Chondrocyte (in vitro differentiated cells): ENCODE data around the gene UBXN6. TPM values are rescaled to one million over a fixed set of nuclear protein-coding genes. Genes with fewer than 3 reads are reported as not detected.

Experiments used
- DNase-seq: peaks from one replicate; pipeline ENCODE4 v3.0.0; 2021; ENCODE audit warnings: mixed read lengths, low spot score
- H3K27ac Mint-ChIP-seq: one replicate; pipeline ENCODE4 v1.8.0; 2021; ENCODE audit warnings: mild to moderate bottlenecking, moderate library complexity, mixed read lengths; ENCODE audit not compliant: unreplicated experiment
- H3K27me3 Mint-ChIP-seq: 2 replicates; pipeline ENCODE4 v1.8.0; 2021; ENCODE audit warnings: low read depth, mixed read lengths
- H3K36me3 Mint-ChIP-seq: 2 replicates; pipeline ENCODE4 v1.8.0; 2021; ENCODE audit warnings: low read depth, mixed read lengths
- H3K4me1 Mint-ChIP-seq: 2 replicates; pipeline ENCODE4 v1.8.0; 2021; ENCODE audit warnings: low read depth, mild to moderate bottlenecking, mixed read lengths
- H3K4me3 Mint-ChIP-seq: one replicate; pipeline ENCODE4 v1.8.0; 2021; ENCODE audit warnings: mild to moderate bottlenecking, moderate library complexity, mixed read lengths; ENCODE audit not compliant: unreplicated experiment
- H3K9me3 Mint-ChIP-seq: 2 replicates; pipeline ENCODE4 v1.8.0; 2021; ENCODE audit warnings: low read depth, mixed read lengths
- CTCF ChIP-seq: fragments of 200-600 bp; sonication (generic); IDR thresholded peaks from 2 replicates; pipeline ENCODE4 v1.5.0; 2021; ENCODE audit warnings: antibody characterized with exemption, mild to moderate bottlenecking, moderate library complexity
- total RNA-seq: library from RNA; stranded (reverse); gene quantifications from 3 replicates; pipeline ENCODE4 v1.2.1, GENCODE V29; 2021

The UBXN6 gene
- total RNA-seq, 1 donor from 2014 or later: 86.9 TPM

- Mint-ChIP-seq H3K36me3 (peaks cover 6% of the 10 kb centered on the region), H3K4me1 (no peaks in the 10 kb centered on the region), H3K27ac (no peak overlapping the region), H3K27me3 (no peaks in the 10 kb centered on the region), H3K4me3 (no peak overlapping the region), H3K9me3 (no peaks in the 10 kb centered on the region)
- DNase-seq: no peak
- no peak for TF ChIP-seq CTCF
Observed at GRCh38 chr19:4429256-4429655, 28.3 kb downstream of the UBXN6 start.

GRCh38 chr19:4428326-4428975 is 29.1 kb downstream of the UBXN6 start:
- Mint-ChIP-seq H3K9me3 (no peaks in the 10 kb centered on the region), H3K36me3 (peaks cover 7% of the 10 kb centered on the region), H3K4me3 (no peak overlapping the region), H3K4me1 (no peaks in the 10 kb centered on the region), H3K27me3 (no peaks in the 10 kb centered on the region), H3K27ac (no peak overlapping the region)
- TF ChIP-seq CTCF: no peak
- no peak for DNase-seq

GRCh38 chr19:4425537-4425936 is 32.1 kb downstream of the UBXN6 start:
- H3K27me3 Mint-ChIP-seq: no peaks in the 10 kb centered on the region
- no peak overlapping the region for H3K4me3 Mint-ChIP-seq
- DNase-seq: no peak
- H3K4me1 Mint-ChIP-seq: no peaks in the 10 kb centered on the region
- peaks cover 11% of the 10 kb centered on the region for H3K36me3 Mint-ChIP-seq
- TF ChIP-seq CTCF: no peak
- H3K9me3 Mint-ChIP-seq: no peaks in the 10 kb centered on the region
- no peak overlapping the region for H3K27ac Mint-ChIP-seq

- Mint-ChIP-seq H3K9me3 (no peaks in the 10 kb centered on the region), H3K4me1 (no peaks in the 10 kb centered on the region), H3K4me3 (no peak overlapping the region), H3K36me3 (peaks cover 5% of the 10 kb centered on the region), H3K27me3 (no peaks in the 10 kb centered on the region), H3K27ac (no peak overlapping the region)
- no peak for DNase-seq
- TF ChIP-seq CTCF: no peak
Observed at GRCh38 chr19:4423416-4424126, 34.0 kb downstream of the UBXN6 start.

GRCh38 chr19:4416268-4416667 is 41.3 kb downstream of the UBXN6 start:
- Mint-ChIP-seq H3K4me1 (peaks cover 7% of the 10 kb centered on the region), H3K4me3 (no peak overlapping the region), H3K27me3 (no peaks in the 10 kb centered on the region), H3K27ac (no peak overlapping the region), H3K9me3 (no peaks in the 10 kb centered on the region), H3K36me3 (peaks cover 2% of the 10 kb centered on the region)
- no peak for TF ChIP-seq CTCF
- DNase-seq: no peak
